HG02943 (cell line): ENCODE results near the gene KCNQ5.
A peak's percentile ranks its signal among the peaks of the same experiment; 100 is the strongest.
"Not testable (repeated sequence)": the region's sequence is repeated elsewhere in the genome, so short reads cannot be mapped to it uniquely, and the experiment has no call there.

Source experiments
- ATAC-seq: cut with Tn5 transposase; IDR thresholded peaks from one replicate; pipeline ENCODE4 v1.9.1; 2021; ENCODE audit warnings: mild to moderate bottlenecking, low read depth, moderate library complexity; ENCODE audit not compliant: unreplicated experiment

The KCNQ5 gene

DNA sequence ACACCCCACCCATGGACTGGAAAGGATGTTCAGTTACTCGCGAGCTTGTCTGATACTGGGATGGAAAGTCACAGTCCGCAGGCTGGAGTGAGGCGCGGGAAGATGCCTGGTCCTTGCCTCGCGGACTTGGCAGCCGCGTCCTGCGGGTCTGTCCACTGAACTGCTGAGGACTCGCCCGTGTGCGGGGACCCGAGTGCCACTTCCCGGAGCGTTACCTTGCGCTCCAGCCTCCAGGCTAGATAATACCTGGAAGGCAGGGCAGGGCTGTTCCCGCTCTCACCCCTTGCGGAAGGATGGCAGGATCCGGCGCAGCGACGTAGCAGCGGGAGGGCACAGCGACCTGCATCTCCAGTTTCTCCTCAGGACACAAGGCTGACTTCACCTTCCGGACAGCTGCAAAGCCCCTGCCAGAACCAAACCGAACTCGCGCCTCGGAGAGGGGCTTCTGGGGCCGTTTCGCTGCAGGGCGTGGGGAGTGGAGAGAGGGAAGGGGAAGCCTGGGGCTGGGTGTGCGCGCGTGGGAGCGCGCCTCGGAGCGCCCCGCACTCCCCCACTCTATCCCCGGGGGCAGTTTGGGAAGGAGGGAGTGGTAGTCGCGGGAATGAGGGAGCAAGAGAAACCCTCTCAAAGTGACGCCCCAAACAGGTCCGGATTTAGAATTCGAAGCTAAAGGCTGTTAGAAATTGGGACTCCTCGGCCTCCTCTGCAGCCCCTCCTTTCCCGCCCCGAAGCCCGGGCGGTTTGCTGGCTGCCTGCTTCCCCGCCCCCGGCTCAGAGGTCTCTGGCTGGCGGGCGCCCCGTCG is at the start of gene KCNQ5:
Gene KCNQ5 (plus strand): TSS at position 774 of the 803 bp plus-strand sequence.
- peak; percentile 5 for ATAC-seq

- peak; percentile 84 for ATAC-seq
Measured at GRCh38 chr6:72579865-72580264, 42.0 kb upstream of the KCNQ5 start.

GRCh38 chr6:72580281-72580940 is 41.5 kb upstream of the KCNQ5 start:
- peak; percentile 91 for ATAC-seq

GRCh38 chr6:72580950-72581349 is 40.9 kb upstream of the KCNQ5 start:
- not testable (repeated sequence) for ATAC-seq

- no peak for ATAC-seq
Measured at GRCh38 chr6:72588155-72588554, 33.7 kb upstream of the KCNQ5 start.

DNA sequence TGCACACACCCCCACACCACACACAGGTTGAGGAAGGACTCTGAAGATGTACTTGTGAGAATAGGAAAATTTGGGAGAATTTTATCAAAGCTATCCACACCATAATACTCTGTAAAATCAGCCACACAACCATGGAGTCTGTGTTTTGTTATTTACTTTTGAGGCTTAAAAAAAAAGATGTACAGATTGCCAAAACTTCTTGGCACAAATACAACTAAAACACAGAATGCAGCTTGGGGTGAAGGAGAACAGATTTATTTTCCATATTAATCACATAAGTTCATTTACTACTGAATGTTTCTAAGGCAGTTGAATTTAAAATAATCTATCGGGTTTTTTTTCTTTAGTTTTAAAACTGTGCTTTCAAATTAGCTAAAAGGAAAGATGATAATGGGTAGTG is 32.8 kb upstream of the KCNQ5 start:
- ATAC-seq: no peak

DNA sequence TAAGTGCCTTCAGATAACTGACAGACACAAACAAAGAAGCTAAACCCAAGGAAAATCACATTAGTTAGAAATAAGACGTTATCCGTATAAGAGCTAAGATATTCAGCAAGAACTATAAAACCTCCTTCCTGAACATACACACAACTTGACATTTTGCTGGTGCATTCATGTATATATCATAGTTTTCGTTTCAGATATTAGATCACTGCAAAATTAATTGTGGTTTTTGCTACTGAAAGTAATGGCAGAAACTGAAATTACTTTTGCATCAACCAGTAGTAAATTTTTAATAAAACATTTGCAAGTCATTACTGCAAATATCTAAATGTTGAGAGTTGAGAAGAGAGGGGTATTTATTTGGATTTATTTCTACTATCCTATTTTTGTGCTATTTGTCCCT is 26.1 kb upstream of the KCNQ5 start:
- ATAC-seq: no peak

DNA sequence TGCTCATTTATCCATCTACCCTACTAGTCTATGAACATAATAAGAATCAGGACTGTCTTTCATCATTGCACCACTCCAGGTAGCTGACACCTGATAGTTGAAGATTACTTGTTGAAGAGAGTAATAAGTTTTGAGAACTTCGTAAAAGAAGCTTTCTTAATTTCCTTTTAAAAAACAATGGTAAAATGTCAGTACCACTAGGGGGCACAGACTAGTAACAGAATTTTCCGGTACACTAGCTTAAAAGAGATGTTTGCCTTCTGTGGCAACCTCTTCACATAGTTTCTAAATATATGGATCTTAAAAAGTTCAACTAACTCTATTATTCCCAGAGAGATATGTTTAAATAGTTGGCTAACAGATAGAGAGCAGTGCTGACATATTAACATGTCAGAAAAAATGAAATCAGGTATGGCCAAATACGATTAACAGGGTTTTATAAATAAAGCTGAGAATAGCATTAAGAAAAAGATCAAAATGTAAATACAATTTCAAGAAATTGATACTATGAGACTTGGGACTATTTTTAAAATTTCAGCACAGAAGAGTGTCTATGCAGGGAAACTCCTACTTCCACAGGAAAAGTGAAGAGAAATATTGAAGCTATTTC is 5.4 kb upstream of the KCNQ5 start:
- ATAC-seq: no peak

DNA sequence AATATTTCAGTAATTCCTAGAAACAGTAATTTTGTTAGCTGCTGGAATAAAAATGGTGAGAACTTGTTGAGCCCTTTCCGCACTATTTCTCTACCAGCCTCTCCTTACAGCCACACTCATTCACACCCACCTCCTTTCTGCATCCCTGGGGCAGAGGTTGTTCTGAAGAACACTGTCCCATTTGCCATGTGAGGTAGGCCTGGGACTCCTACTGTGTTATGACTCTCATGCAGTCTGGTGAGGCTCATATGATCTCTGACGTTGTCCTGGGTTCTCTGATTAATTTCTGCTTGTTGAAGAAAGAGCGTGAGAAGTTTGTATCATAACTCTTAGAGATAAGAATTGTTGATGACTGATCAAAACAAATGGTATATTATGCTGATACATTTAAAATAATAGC is 4.1 kb upstream of the KCNQ5 start:
- ATAC-seq: no peak

GRCh38 chr6:72619883-72620696 is 1.8 kb upstream of the KCNQ5 start:
- peak; percentile 45 for ATAC-seq

GRCh38 chr6:72620871-72621290 is 983 bp upstream of the KCNQ5 start:
- ATAC-seq: no peak

GRCh38 chr6:72622094-72622940 is 453 bp downstream of the KCNQ5 start:
- peak; percentile 31 for ATAC-seq

DNA sequence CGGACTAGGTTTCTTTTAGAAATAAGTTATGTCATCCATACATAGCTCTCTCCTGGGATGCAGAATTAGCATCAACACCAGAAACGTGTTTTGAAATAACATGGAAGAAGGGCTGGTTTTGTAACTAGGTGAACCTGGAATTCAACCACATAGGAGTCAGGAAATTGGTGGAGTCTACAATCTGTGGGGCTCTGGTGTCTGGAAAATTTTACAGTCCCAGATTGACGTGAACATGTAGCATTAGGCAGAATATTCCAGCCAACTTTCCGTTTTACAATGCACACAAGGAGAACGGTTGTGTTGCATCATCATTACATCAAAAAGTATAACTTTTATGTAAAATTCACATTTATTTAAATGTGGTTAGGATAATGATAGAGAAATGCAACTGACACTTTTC is 1.9 kb downstream of the KCNQ5 start:
- no peak for ATAC-seq

- ATAC-seq: no peak
Measured at GRCh38 chr6:72624557-72625160, 2.8 kb downstream of the KCNQ5 start.

GRCh38 chr6:72626126-72626525 is 4.3 kb downstream of the KCNQ5 start:
- ATAC-seq: peak; percentile 31

DNA sequence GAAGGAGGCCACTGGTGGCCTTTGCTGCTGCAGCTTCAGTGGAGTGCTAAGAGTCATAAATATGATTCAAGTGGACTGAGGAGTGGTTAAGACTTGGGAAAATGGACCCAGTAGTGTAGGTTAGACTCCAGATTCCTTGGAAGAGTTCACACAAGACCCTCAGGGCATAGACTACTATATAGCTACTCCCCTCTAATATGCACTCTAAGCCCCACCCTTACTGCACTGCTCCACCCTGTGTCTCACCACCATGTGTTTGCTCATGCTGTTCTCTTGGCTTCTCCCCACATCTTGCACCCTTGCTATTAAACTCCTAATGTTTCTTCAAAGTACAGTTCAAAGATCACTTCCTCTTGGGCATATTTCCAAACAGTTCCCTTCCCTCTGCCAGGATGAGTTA is 5.7 kb downstream of the KCNQ5 start:
- no peak for ATAC-seq

DNA sequence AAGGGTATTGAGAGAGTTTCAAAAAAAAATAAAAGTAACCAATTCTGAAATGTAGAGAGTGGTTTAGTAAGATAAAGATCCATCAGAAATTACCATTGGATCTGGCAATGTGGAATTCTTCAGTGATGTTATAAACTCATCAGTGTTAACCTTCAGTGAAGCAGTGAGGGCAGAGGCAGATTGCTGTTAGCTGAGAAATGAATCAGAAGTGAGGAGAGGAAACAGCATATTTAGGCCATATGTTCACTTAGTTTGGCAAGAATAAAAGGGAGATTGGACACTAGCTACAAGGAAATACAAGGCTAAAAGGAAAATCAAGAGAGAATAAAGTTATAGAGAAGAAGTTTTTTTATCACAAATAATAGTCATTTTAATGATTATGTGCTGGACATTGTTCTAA is 9.6 kb downstream of the KCNQ5 start:
- ATAC-seq: no peak

DNA sequence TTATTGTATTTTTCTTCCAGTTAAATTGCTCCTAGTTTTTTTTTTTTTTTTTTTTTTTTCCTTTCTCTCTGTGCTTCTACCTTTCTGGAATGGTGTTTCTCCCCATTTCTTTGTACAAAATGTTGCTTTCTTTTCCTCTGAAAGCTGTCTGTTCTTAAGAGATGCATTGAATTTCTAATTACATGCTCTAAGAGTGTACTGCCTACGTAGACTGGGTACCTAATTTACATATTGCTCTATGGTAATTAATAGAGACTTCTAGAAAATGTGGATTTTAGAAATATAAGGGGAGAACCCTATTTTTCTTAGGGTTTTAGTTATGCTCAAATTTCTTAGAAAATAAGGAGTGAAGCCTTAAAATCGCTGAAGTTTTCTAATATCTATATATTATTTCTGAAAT is 13.8 kb downstream of the KCNQ5 start:
- no peak for ATAC-seq

- ATAC-seq: peak; percentile 94
Measured at GRCh38 chr6:72636215-72636614, 14.4 kb downstream of the KCNQ5 start.
